ENCODE data around the gene CRHR1.

CRHR1 gene

GRCh38 chr17:45755050-45755449 lies 29.1 kb upstream of the CRHR1 start:
- H3K4me3 ChIP-seq, result no peak overlapping the region
- no peaks in the 10 kb centered on the region for H3K27me3 ChIP-seq
- H3K4me1 ChIP-seq, result peaks cover 0 to 11% (median 5%) of the 10 kb centered on the region in 10 experiments; a peak in 8 of 20 replicates
- no peak for TF ChIP-seq Cebpa-rat (IDR thresholded peaks at IDR 0.05)
- H3K4me2 ChIP-seq, result no peak overlapping the region
- no peaks in the 10 kb centered on the region for H3K9me3 ChIP-seq (replicated peaks in 1 of 11)
- no peak overlapping the region for H3K27ac ChIP-seq
- H4K20me1 ChIP-seq, result no peaks in the 10 kb centered on the region; a peak in 1 of 22 replicates
- no peak overlapping the region for H3K9ac ChIP-seq
- H3K36me3 ChIP-seq, result no peaks in the 10 kb centered on the region

DNA sequence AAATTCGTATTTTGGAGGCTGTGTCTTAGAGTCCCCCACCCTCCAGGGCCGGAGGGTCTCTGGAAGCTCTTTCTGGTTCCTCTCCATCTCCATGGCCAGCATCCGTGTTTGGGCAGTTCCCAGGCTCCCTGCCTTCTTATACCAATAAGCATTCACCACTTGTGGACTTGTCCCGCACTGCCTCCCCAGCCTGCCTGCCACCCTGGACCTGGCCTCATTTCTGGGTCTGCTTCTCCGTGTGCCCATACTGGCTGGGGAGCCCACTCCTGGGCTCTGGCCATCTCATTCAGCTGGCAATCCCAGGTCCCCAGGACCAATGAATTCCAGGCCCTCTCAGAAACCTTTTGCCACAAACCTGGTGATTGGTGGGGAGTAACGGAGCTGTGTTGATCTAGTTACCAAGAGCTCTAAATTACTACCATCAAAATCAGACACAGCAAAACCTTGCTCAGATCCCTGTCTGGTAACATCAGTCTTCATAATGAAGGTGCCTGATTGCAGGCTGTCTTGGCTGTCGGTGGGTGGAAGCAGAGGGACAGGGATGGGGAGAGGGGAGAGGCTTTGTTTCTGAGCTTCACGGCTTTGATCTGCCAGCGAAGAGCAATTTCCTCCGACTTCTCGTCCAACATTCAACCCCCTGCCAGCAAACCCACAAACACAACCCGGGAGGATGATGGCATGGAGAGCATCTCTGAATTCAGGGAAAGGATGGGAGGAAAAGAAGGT lies 27.7 kb upstream of the CRHR1 start:
- Histone ChIP-seq H3K27ac (no peak overlapping the region), H4K20me1 (no peaks in the 10 kb centered on the region; a peak in 1 of 22 replicates), H3K4me3 (no peak overlapping the region), H3K27me3 (no peaks in the 10 kb centered on the region), H3K9me3 (replicated peaks in 1 of 11) (no peaks in the 10 kb centered on the region), H3K4me2 (peak overlapping the region in 5 of 11 experiments; percentile 7 to 34 (median 26); a peak in 5 of 22 replicates), H3K4me1 (peaks cover 0 to 11% (median 4%) of the 10 kb centered on the region in 10 experiments; a peak in 7 of 20 replicates), H3K36me3 (no peaks in the 10 kb centered on the region), H3K9ac (no peak overlapping the region)
- TF ChIP-seq Cebpa-rat (IDR thresholded peaks at IDR 0.05), result no peak

DNA sequence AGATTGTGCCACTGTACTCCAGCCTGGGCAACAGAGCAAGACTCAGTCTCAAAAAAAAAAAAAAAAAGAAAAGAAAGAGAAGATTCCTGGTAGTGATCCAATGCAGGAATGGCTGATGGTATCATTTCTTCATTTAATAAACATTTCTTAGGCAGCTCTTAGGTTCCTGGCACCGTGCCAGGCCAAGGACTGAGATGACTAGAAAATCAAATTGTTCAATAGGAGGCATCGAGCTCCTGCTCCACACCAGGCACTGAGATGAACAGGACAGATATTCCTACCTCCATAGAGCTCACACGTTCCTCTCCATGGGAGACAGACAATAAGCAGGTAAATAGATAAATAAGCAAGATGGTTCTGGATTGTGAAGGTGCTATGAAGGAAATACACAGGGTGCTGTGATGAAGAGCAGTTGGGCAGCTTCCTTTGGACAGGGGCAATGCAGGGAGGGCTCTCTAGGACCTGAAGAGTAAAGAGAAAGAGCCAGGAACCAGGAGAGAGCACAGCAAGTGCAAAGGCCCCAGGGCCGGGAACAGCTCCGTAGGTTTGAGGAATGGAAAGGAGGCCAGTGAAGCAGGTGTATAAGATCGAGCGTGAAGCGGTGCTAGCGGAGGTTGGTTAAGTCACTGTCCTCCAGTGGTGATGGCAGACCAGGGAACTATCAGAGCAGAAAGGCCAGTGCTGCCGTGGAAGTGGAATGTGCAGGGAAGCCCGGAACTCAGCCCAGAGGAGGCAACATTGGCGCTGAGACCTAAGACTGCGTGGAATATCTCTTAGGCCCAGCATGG lies 26.5 kb upstream of the CRHR1 start:
- Histone ChIP-seq H4K20me1 (no peaks in the 10 kb centered on the region), H3K27ac (no peak overlapping the region), H3K27me3 (no peaks in the 10 kb centered on the region), H3K4me2 (no peak overlapping the region), H3K36me3 (no peaks in the 10 kb centered on the region), H3K9me3 (replicated peaks in 1 of 11) (no peaks in the 10 kb centered on the region), H3K9ac (no peak overlapping the region), H3K4me3 (no peak overlapping the region), H3K4me1 (peaks cover 0 to 11% (median 4%) of the 10 kb centered on the region in 10 experiments; a peak in 7 of 20 replicates)
- no peak for TF ChIP-seq Cebpa-rat (IDR thresholded peaks at IDR 0.05)

- Histone ChIP-seq H3K4me2 (no peak overlapping the region), H4K20me1 (no peaks in the 10 kb centered on the region), H3K4me3 (no peak overlapping the region), H3K36me3 (no peaks in the 10 kb centered on the region), H3K27ac (no peak overlapping the region), H3K9ac (no peak overlapping the region), H3K27me3 (no peaks in the 10 kb centered on the region), H3K9me3 (replicated peaks in 1 of 11) (no peaks in the 10 kb centered on the region), H3K4me1 (peaks cover 0 to 11% (median 4%) of the 10 kb centered on the region in 10 experiments; a peak in 7 of 20 replicates)
- no peak for TF ChIP-seq Cebpa-rat (IDR thresholded peaks at IDR 0.05)
Measured at GRCh38 chr17:45758544-45758943, 25.6 kb upstream of the CRHR1 start.

- Histone ChIP-seq H3K27ac (no peak overlapping the region), H3K9me3 (replicated peaks in 1 of 11) (no peaks in the 10 kb centered on the region), H3K27me3 (no peaks in the 10 kb centered on the region), H3K36me3 (no peaks in the 10 kb centered on the region), H3K9ac (no peak overlapping the region), H4K20me1 (no peaks in the 10 kb centered on the region), H3K4me2 (no peak overlapping the region), H3K4me3 (no peak overlapping the region), H3K4me1 (peaks cover 0 to 11% (median 4%) of the 10 kb centered on the region in 10 experiments; a peak in 7 of 20 replicates)
- no peak for TF ChIP-seq Cebpa-rat (IDR thresholded peaks at IDR 0.05)
Measured at GRCh38 chr17:45759761-45760160, 24.4 kb upstream of the CRHR1 start.

GRCh38 chr17:45761957-45762565 lies 22.1 kb upstream of the CRHR1 start:
- H3K36me3 ChIP-seq, result no peaks in the 10 kb centered on the region
- H3K9ac ChIP-seq, result no peak overlapping the region
- peaks cover 0 to under 1% (median 0%) of the 10 kb centered on the region in 10 experiments; a peak in 2 of 20 replicates for H3K4me1 ChIP-seq
- no peaks in the 10 kb centered on the region for H3K9me3 ChIP-seq (replicated peaks in 1 of 11)
- H3K4me2 ChIP-seq, result no peak overlapping the region
- TF ChIP-seq Cebpa-rat (IDR thresholded peaks at IDR 0.05), result no peak
- H3K4me3 ChIP-seq, result no peak overlapping the region
- H3K27ac ChIP-seq, result no peak overlapping the region
- H4K20me1 ChIP-seq, result no peaks in the 10 kb centered on the region
- H3K27me3 ChIP-seq, result no peaks in the 10 kb centered on the region

GRCh38 chr17:45763182-45763581 lies 20.9 kb upstream of the CRHR1 start:
- Histone ChIP-seq H3K36me3 (no peaks in the 10 kb centered on the region), H3K27me3 (no peaks in the 10 kb centered on the region), H3K9ac (no peak overlapping the region), H3K4me3 (no peak overlapping the region), H4K20me1 (no peaks in the 10 kb centered on the region), H3K9me3 (replicated peaks in 1 of 11) (no peaks in the 10 kb centered on the region), H3K4me1 (no peaks in the 10 kb centered on the region), H3K4me2 (no peak overlapping the region), H3K27ac (no peak overlapping the region)
- TF ChIP-seq Cebpa-rat (IDR thresholded peaks at IDR 0.05), result no peak

DNA sequence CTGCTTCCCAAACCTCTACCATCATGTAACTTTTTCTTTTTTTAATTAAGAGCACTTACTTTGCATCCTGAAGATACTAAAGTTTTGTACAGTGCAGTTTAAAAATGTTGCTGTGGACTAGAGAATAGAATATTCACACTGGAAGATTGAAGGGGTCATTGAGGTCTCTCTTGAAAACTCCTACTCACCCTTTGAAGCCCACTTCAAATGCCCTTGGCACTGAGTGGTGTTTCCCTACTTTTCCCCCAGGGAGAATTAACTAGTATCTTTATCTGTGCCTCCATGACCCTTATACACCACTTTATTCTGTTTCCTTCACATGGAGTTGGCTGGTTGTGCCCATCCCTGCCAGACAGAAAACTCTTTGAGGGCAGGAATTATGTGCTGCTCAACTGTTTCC lies 19.6 kb upstream of the CRHR1 start:
- H3K9me3 ChIP-seq (replicated peaks in 1 of 11), result no peaks in the 10 kb centered on the region
- no peak overlapping the region for H3K4me2 ChIP-seq
- no peaks in the 10 kb centered on the region for H3K4me1 ChIP-seq
- no peaks in the 10 kb centered on the region for H4K20me1 ChIP-seq
- H3K4me3 ChIP-seq, result no peak overlapping the region
- no peak overlapping the region for H3K27ac ChIP-seq
- no peaks in the 10 kb centered on the region for H3K27me3 ChIP-seq
- H3K36me3 ChIP-seq, result no peaks in the 10 kb centered on the region
- H3K9ac ChIP-seq, result no peak overlapping the region
- no peak for TF ChIP-seq Cebpa-rat (IDR thresholded peaks at IDR 0.05)

- H3K27ac ChIP-seq, result no peak overlapping the region
- H3K9me3 ChIP-seq (replicated peaks in 1 of 11), result peaks cover 0 to 2% (median 0%) of the 10 kb centered on the region in 11 experiments; a peak in 2 of 22 replicates
- no peaks in the 10 kb centered on the region for H3K27me3 ChIP-seq
- no peaks in the 10 kb centered on the region for H4K20me1 ChIP-seq
- no peaks in the 10 kb centered on the region for H3K36me3 ChIP-seq
- no peak overlapping the region for H3K4me2 ChIP-seq
- no peak overlapping the region for H3K9ac ChIP-seq
- no peak for TF ChIP-seq Cebpa-rat (IDR thresholded peaks at IDR 0.05)
- H3K4me3 ChIP-seq, result no peak overlapping the region
- no peaks in the 10 kb centered on the region for H3K4me1 ChIP-seq
Measured at GRCh38 chr17:45768000-45768399, 16.1 kb upstream of the CRHR1 start.
